Gastroesophageal sphincter (tissue), 4 donors: ENCODE data around the gene WFIKKN1. TPM values are rescaled to one million over a fixed set of nuclear protein-coding genes. Genes with fewer than 3 reads are reported as not detected.
A peak's percentile ranks its signal among the peaks of the same experiment; 100 is the strongest.

Experiments used
- ATAC-seq: fragments of 150-250 bp; one replicate; pipeline ENCODE4 v1.9.1; 2016; ENCODE audit warnings: mild to moderate bottlenecking, moderate library complexity
- H3K27ac ChIP-seq, 4 donors: fragments of 200-600 bp; sonication (generic) in 3 of 4; 1 replicate in 3 of 4; 2 replicates in 1 of 4; pipeline ENCODE4 v1.5.1; 2016 to 2019
- H3K27me3 ChIP-seq: fragments of 200-600 bp; sonication (generic); one replicate; pipeline ENCODE4 v1.5.1; 2019
- H3K36me3 ChIP-seq, 2 donors: fragments of 200-600 bp; sonication (generic); one replicate each; pipeline ENCODE4 v1.5.1; 2019; ENCODE audit warnings: control low read depth in 1 of 2
- H3K4me1 ChIP-seq, 3 donors: fragments of 200-600 bp; sonication (generic); 1 replicate in 2 of 3; 2 replicates in 1 of 3; pipeline ENCODE4 v1.5.1; 2016 to 2019; ENCODE audit warnings: control low read depth in 2 of 3
- H3K4me3 ChIP-seq, 2 donors: fragments of 200-600 bp; sonication (generic); one replicate each; pipeline ENCODE4 v1.5.1; 2019; ENCODE audit warnings: mild to moderate bottlenecking in 1 of 2, moderate library complexity in 1 of 2
- H3K9me3 ChIP-seq, 3 donors: fragments of 200-600 bp; sonication (generic); one replicate each; pipeline ENCODE4 v1.5.1; 2017 to 2019; ENCODE audit warnings: control low read depth in 2 of 3
- EP300 ChIP-seq: sonication (generic); formaldehyde crosslinking; IDR thresholded peaks from one replicate; pipeline ENCODE4 v1.6.1; 2017; ENCODE audit warnings: antibody characterized with exemption, mild to moderate bottlenecking
- POLR2A ChIP-seq, 2 donors: fragments of 450-650 bp; IDR thresholded peaks; one replicate each; pipeline ENCODE4 v1.6.1; 2017; ENCODE audit warnings: antibody characterized with exemption in 2 of 2, mild to moderate bottlenecking in 2 of 2, moderate library complexity in 1 of 2
- POLR2AphosphoS5 ChIP-seq: sonication (generic); formaldehyde crosslinking; IDR thresholded peaks from one replicate; pipeline ENCODE4 v1.6.1; 2017; ENCODE audit warnings: antibody characterized with exemption
- WGBS, 2 donors: methylation state at CpG; one replicate each; pipeline ENCODE4 v1.1.5; 2018; ENCODE audit warnings: low coverage in 1 of 2; 5-methylcytosine and 5-hydroxymethylcytosine counted together
- total RNA-seq, 4 donors: library from RNA; depleted of rRNA; stranded (reverse); fragments of >200 nt; gene quantifications; one replicate each; pipeline ENCODE4 v1.1.0, GENCODE V29; 2016
- TF ChIP-seq, protein P1 (sequence below), 4 experiments: fragments of 200-600 bp in 2 of 4; fragments of 450-650 bp in 2 of 4; sonication (generic) in 1 of 4; IDR thresholded peaks; one replicate each; pipeline ENCODE4 v1.5.1; 2017 to 2019; ENCODE audit warnings: antibody characterized with exemption in 4 of 4, mild to moderate bottlenecking in 2 of 4, moderate library complexity in 2 of 4

The WFIKKN1 gene
- total RNA-seq, 4 donors from 2014 or later, result 0.17 to 0.93 (median 0.35) TPM; not detected in 1

GRCh38 chr16:681746-682427 is 51.1 kb downstream of the WFIKKN1 start:
- peaks cover 0 to 72% (median 45%) of the 10 kb centered on the region in 3 donors for H3K4me1 ChIP-seq
- no peak for ATAC-seq
- H3K9me3 ChIP-seq, result no peaks in the 10 kb centered on the region
- TF ChIP-seq POLR2A (IDR thresholded peaks at IDR 0.05) (no peak), POLR2AphosphoS5 (no peak), EP300 (no peak)
- TF ChIP-seq, protein P1, sequence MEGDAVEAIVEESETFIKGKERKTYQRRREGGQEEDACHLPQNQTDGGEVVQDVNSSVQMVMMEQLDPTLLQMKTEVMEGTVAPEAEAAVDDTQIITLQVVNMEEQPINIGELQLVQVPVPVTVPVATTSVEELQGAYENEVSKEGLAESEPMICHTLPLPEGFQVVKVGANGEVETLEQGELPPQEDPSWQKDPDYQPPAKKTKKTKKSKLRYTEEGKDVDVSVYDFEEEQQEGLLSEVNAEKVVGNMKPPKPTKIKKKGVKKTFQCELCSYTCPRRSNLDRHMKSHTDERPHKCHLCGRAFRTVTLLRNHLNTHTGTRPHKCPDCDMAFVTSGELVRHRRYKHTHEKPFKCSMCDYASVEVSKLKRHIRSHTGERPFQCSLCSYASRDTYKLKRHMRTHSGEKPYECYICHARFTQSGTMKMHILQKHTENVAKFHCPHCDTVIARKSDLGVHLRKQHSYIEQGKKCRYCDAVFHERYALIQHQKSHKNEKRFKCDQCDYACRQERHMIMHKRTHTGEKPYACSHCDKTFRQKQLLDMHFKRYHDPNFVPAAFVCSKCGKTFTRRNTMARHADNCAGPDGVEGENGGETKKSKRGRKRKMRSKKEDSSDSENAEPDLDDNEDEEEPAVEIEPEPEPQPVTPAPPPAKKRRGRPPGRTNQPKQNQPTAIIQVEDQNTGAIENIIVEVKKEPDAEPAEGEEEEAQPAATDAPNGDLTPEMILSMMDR (IDR thresholded peaks at IDR 0.05), result no peak
- peaks cover 8% of the 10 kb centered on the region for H3K27me3 ChIP-seq
- H3K4me3 ChIP-seq, result peak overlapping the region in 1 of 2 donors; percentile 97
- WGBS, 2 donors, result 78 to 100% methylated on average over 1 to 3 of the region's 28 CpGs
- no peak overlapping the region for H3K27ac ChIP-seq
- peaks cover 0 to 31% of the 10 kb centered on the region in 2 donors for H3K36me3 ChIP-seq

GRCh38 chr16:682493-683395 is 52.0 kb downstream of the WFIKKN1 start:
- Histone ChIP-seq H3K36me3 (peaks cover 0 to 40% of the 10 kb centered on the region in 2 donors), H3K4me1 (peaks cover 0 to 72% (median 45%) of the 10 kb centered on the region in 3 donors), H3K27ac (peak overlapping the region in 1 of 4 donors; percentile 86), H3K9me3 (no peaks in the 10 kb centered on the region), H3K27me3 (no peaks in the 10 kb centered on the region), H3K4me3 (peak overlapping the region in 1 of 2 donors; percentile 81)
- 76 to 81% methylated on average over 5 to 8 of the region's 36 CpGs for WGBS, 2 donors
- TF ChIP-seq POLR2AphosphoS5 (no peak), EP300 (no peak), POLR2A (IDR thresholded peaks at IDR 0.05) (no peak)
- TF ChIP-seq, protein P1 (IDR thresholded peaks at IDR 0.05), result no peak
- ATAC-seq, result no peak

DNA sequence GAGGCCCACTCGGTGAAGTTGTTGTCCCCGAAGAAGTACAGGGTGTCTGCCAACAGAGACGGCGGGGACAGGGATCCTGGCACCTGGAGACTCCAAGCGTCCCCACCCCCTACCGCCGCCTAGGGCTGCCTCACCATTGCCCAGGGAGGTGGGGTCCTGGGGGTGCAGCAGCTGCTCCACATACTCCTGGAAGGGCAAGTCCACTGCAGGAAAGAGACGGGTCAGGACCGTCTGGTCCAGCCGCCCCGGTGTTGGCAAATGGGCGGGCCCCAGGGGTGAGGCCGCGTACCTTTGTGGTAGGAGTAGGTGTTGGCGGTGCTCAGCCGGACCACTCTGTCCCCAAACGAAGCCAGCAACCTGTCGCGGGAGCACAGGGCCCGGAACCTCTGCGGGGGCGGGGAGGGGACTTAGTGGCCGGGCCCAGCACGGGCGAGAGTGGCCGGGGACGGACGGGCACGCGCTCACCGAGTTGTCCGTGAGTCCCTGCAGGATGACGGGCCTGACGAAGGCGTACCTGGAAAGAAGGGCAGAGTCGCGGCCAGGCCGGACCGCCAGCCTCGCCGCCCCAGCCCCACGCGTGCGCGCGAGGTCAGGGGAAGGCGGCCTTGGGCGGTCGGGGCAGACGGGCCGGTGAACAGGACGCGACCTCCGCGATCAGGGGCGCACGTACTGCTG is 52.7 kb downstream of the WFIKKN1 start:
- Histone ChIP-seq H3K4me3 (peak overlapping the region; percentile 47 to 81), H3K9me3 (no peaks in the 10 kb centered on the region), H3K4me1 (peaks cover 0 to 77% (median 47%) of the 10 kb centered on the region in 3 donors), H3K36me3 (peaks cover 0 to 46% of the 10 kb centered on the region in 2 donors), H3K27ac (peak overlapping the region in 3 of 4 donors; percentile 79 to 88 (median 86)), H3K27me3 (no peaks in the 10 kb centered on the region)
- TF ChIP-seq POLR2AphosphoS5 (peak; percentile 3), EP300 (no peak)
- ATAC-seq, result no peak
- 59% methylated on average over 7 of the region's 57 CpGs; no CpG with 5 or more reads in 1 of the 2 donors for WGBS, 2 donors

Other genes starting within 250 kb of the WFIKKN1 start
- gene PGAP6, start 249.0 kb upstream of the WFIKKN1 start, total RNA-seq, result 10 to 100 TPM; 19.9 to 47.6 (median 24.3) TPM
- 100 to 1,000 TPM in 3 of 4 donors, 10 to 100 TPM in 1; 61.1 to 169 (median 136) TPM for gene NME4, start 233.8 kb upstream of the WFIKKN1 start, total RNA-seq
- gene DECR2, start 229.1 kb upstream of the WFIKKN1 start, total RNA-seq, result 10 to 100 TPM; 11.7 to 25.4 (median 19.9) TPM
- 10 to 100 TPM; 47.4 to 88.9 (median 58.6) TPM for gene RAB11FIP3, start 205.3 kb upstream of the WFIKKN1 start, total RNA-seq
- gene CAPN15, start 103.3 kb upstream of the WFIKKN1 start, total RNA-seq, result 10 to 100 TPM; 21.8 to 42.7 (median 29.2) TPM
- not detected for gene PRR35, start 70.6 kb upstream of the WFIKKN1 start, total RNA-seq
- gene NHLRC4, start 64.0 kb upstream of the WFIKKN1 start, total RNA-seq, result 1 to 10 TPM in 2 of 4 donors, under 1 TPM in 2; 0.47 to 2.9 (median 0.87) TPM
- 10 to 100 TPM; 30.4 to 42.4 (median 36.8) TPM for gene PIGQ, start 61.0 kb upstream of the WFIKKN1 start, total RNA-seq
- gene RAB40C, start 40.9 kb upstream of the WFIKKN1 start, total RNA-seq, result 10 to 100 TPM; 17.7 to 28.3 (median 22.1) TPM
- 100 to 1,000 TPM in 3 of 4 donors, 10 to 100 TPM in 1; 94.8 to 146 (median 112) TPM for gene METTL26, start 5.3 kb downstream of the WFIKKN1 start, total RNA-seq
- gene MCRIP2, start 10.8 kb downstream of the WFIKKN1 start, total RNA-seq, result 10 to 100 TPM; 25.4 to 70.0 (median 51.9) TPM
- gene WDR90, start 18.4 kb downstream of the WFIKKN1 start, total RNA-seq, result 10 to 100 TPM in 3 of 4 donors, 1 to 10 TPM in 1; 8.5 to 21.2 (median 16.8) TPM
- 10 to 100 TPM; 50.2 to 64.0 (median 55.0) TPM for gene RHOT2, start 37.1 kb downstream of the WFIKKN1 start, total RNA-seq
- gene RHBDL1, start 44.7 kb downstream of the WFIKKN1 start, total RNA-seq, result 1 to 10 TPM in 3 of 4 donors, not detected in 1; 1.1 to 1.5 (median 1.3) TPM
- 100 to 1,000 TPM; 161 to 212 (median 179) TPM for gene STUB1, start 49.4 kb downstream of the WFIKKN1 start, total RNA-seq
- 100 to 1,000 TPM in 1 of 4 donors, 10 to 100 TPM in 3; 70.2 to 109 (median 90.5) TPM for gene JMJD8, start 53.3 kb downstream of the WFIKKN1 start, total RNA-seq
- 10 to 100 TPM in 1 of 4 donors, 1 to 10 TPM in 3; 8.1 to 16.7 (median 9.6) TPM for gene WDR24, start 59.4 kb downstream of the WFIKKN1 start, total RNA-seq
- 1 to 10 TPM in 1 of 4 donors, under 1 TPM in 3; 0.27 to 1.4 (median 0.35) TPM for gene FBXL16, start 74.8 kb downstream of the WFIKKN1 start, total RNA-seq
- 10 to 100 TPM; 22.6 to 77.7 (median 63.8) TPM for gene METRN, start 84.1 kb downstream of the WFIKKN1 start, total RNA-seq
- gene ANTKMT, start 90.2 kb downstream of the WFIKKN1 start, total RNA-seq, result 10 to 100 TPM; 23.5 to 46.2 (median 31.0) TPM
- under 1 TPM in 1 of 4 donors, not detected in 3; 0.13 TPM for gene CCDC78, start 95.5 kb downstream of the WFIKKN1 start, total RNA-seq
- gene HAGHL, start 96.1 kb downstream of the WFIKKN1 start, total RNA-seq, result 1 to 10 TPM; 1.1 to 4.8 (median 2.8) TPM
- gene CIAO3, start 110.0 kb downstream of the WFIKKN1 start, total RNA-seq, result 10 to 100 TPM; 18.5 to 46.7 (median 25.6) TPM
- 1 to 10 TPM in 1 of 4 donors, under 1 TPM in 1, not detected in 2; 0.73 to 7.2 TPM for gene MSLN, start 129.7 kb downstream of the WFIKKN1 start, total RNA-seq
- gene RPUSD1, start 157.4 kb downstream of the WFIKKN1 start, total RNA-seq, result 10 to 100 TPM; 13.4 to 25.8 (median 22.1) TPM
- gene CHTF18, start 157.6 kb downstream of the WFIKKN1 start, total RNA-seq, result 10 to 100 TPM in 2 of 4 donors, 1 to 10 TPM in 2; 4.6 to 10.9 (median 8.3) TPM
- gene GNG13, start 169.7 kb downstream of the WFIKKN1 start, total RNA-seq, result not detected